Pancreas (tissue), 10 donors: ENCODE measurements around the gene GPR39. TPM values are rescaled to one million over a fixed set of nuclear protein-coding genes. Genes with fewer than 3 reads are reported as not detected.
A peak's percentile ranks its signal among the peaks of the same experiment; 100 is the strongest.

Source experiments
- ATAC-seq, 4 donors: fragments of 200-7000 bp; cut with Tn5 transposase; one replicate each; pipeline versions ENCODE4 v1.8.0 to v1.9.1; 2020; ENCODE audit warnings: mild to moderate bottlenecking in 4 of 4, moderate library complexity in 4 of 4
- DNase-seq, 6 donors: peaks; one replicate each; pipeline ENCODE4 v3.0.0-alpha.2; 2020
- FAIRE-seq: peaks from 2 replicates; lab custom pipeline; 2012; peaks lifted over from hg19 to GRCh38; lab: Jason Lieb, UNC
- H3K27ac ChIP-seq, 4 donors: fragments of 200-600 bp; sonication (generic); 1 replicate in 3 of 4; 2 replicates in 1 of 4; pipeline versions ENCODE4 v1.5.0 to v1.8.0; 2020
- H3K27me3 ChIP-seq, 4 donors: fragments of 200-600 bp; one replicate each; pipeline ENCODE4 v1.8.0; 2021
- H3K36me3 ChIP-seq, 3 donors: fragments of 200-600 bp; sonication (generic) in 1 of 3; one replicate each; pipeline versions ENCODE4 v1.5.0 to v1.8.0; 2020 to 2021
- H3K4me1 ChIP-seq, 3 donors: fragments of 200-600 bp; one replicate each; pipeline ENCODE4 v1.8.0; 2021
- H3K4me3 ChIP-seq, 4 donors: fragments of 200-600 bp; sonication (generic) in 2 of 4; one replicate each; pipeline versions ENCODE4 v1.5.0 to v1.8.0; 2020 to 2021
- H3K9me3 ChIP-seq, 4 donors: fragments of 200-600 bp; one replicate each; pipeline ENCODE4 v1.8.0; 2021
- CTCF ChIP-seq, 4 donors: fragments of 200-600 bp; sonication (generic) in 3 of 4; IDR thresholded peaks; one replicate each; pipeline versions ENCODE4 v1.5.0 to v1.8.0; 2021; ENCODE audit warnings: antibody characterized with exemption in 4 of 4
- WGBS, 2 donors: extraction: QIAGEN DNeasy Blood & Tissue Kit; methylation state at CpG; one replicate each; pipeline ENCODE4 v1.1.7; 2013; 5-methylcytosine and 5-hydroxymethylcytosine counted together
- intact Hi-C, 3 donors: fragments of 100-400 bp; cut with DNase I; formaldehyde crosslinking; loops; one replicate each; pipeline versions ENCODE4 v1.11.1 to v1.14.2; 2022
- polyA plus RNA-seq, 2 donors: library from polyadenylated mRNA; stranded (reverse); fragments of 200-250 nt; gene quantifications; one replicate each; pipeline ENCODE4 v1.2.3, GENCODE V29; 2013
- total RNA-seq, 6 donors: library from RNA; stranded (reverse); fragmentation: NEBNext Ultra II Directional in 4 of 6; extraction: Animal tissue kit (Norgen Biotek cat#: 25700) in 4 of 6; gene quantifications; one replicate each; pipeline versions ENCODE4 v1.2.1 to v1.2.4, GENCODE V29; 2021 to 2023
- donor health status: healthy with polysubstance abuse.
- donor health status: DM: no; HTN: no; CAD: no; lungs with moderate emphysema.
- donor health status: DM: no; HTN: no; CAD: no.
- donor health status: control.
- donor health status: control.
- donor health status: Bipolar disorder and iron deficiency.
- donor health status: DM: yes; HTN: yes; CAD: no.
- donor health status: DM: no; HTN: no; CAD: no.
- donor health status: DM: no; HTN: no; CAD: no.
- donor health status: DM: yes; HTN: yes; CAD: no.

Gene GPR39
- total and polyA plus RNA-seq, 8 donors, result 2.3 to 8.1 (median 3.9) TPM

- no peak for TF ChIP-seq CTCF (IDR thresholded peaks at IDR 0.05)
- no peak for DNase-seq
- WGBS, 2 donors, result 25 to 37% methylated on average over 3 of the region's 3 CpGs
- H3K27ac ChIP-seq, result no peak overlapping the region
- FAIRE-seq, result no peak
- H3K36me3 ChIP-seq, result no peaks in the 10 kb centered on the region
- peak in 3 of 4 donors; percentile 17 to 60 (median 58) for ATAC-seq
- H3K27me3 ChIP-seq, result no peaks in the 10 kb centered on the region
- H3K4me3 ChIP-seq, result no peak overlapping the region
- H3K9me3 ChIP-seq, result no peaks in the 10 kb centered on the region
- H3K4me1 ChIP-seq, result peaks cover 0 to 16% (median 10%) of the 10 kb centered on the region in 3 donors
- intact Hi-C loops, result no loop called here
Observed at GRCh38 chr2:132478461-132479105, 62.0 kb downstream of the GPR39 start.

GRCh38 chr2:132479155-132479554 is 62.5 kb downstream of the GPR39 start:
- Histone ChIP-seq H3K4me3 (no peak overlapping the region), H3K27me3 (no peaks in the 10 kb centered on the region), H3K4me1 (peaks cover 0 to 16% (median 10%) of the 10 kb centered on the region in 3 donors), H3K27ac (no peak overlapping the region), H3K9me3 (no peaks in the 10 kb centered on the region), H3K36me3 (no peaks in the 10 kb centered on the region)
- DNase-seq (no peak), FAIRE-seq (no peak), ATAC-seq (peak in 3 of 4 donors; percentile 68 to 78 (median 68))
- intact Hi-C loops, result no loop called here
- TF ChIP-seq CTCF (IDR thresholded peaks at IDR 0.05), result no peak
- 68 to 69% methylated on average over 8 of the region's 8 CpGs for WGBS, 2 donors

- 82 to 86% methylated on average over 3 of the region's 3 CpGs for WGBS, 2 donors
- Histone ChIP-seq H3K4me1 (peaks cover 0 to 16% (median 8%) of the 10 kb centered on the region in 3 donors), H3K27ac (no peak overlapping the region), H3K36me3 (no peaks in the 10 kb centered on the region), H3K27me3 (no peaks in the 10 kb centered on the region), H3K9me3 (no peaks in the 10 kb centered on the region), H3K4me3 (no peak overlapping the region)
- TF ChIP-seq CTCF (IDR thresholded peaks at IDR 0.05), result no peak
- no peak for ATAC-seq
- DNase-seq, result no peak
- FAIRE-seq, result no peak
- intact Hi-C loops, result no loop called here
Observed at GRCh38 chr2:132482821-132483220, 66.2 kb downstream of the GPR39 start.

- WGBS, 2 donors, result 99 to 100% methylated on average over 1 of the region's 1 CpG
Observed at GRCh38 chr2:132484144-132484543, 67.5 kb downstream of the GPR39 start.

More at GRCh38 chr2:132484144-132484543, 67.5 kb downstream of the GPR39 start:
- H3K4me1 ChIP-seq, result peaks cover 0 to 4% (median under 1%) of the 10 kb centered on the region in 3 donors
- no peak overlapping the region for H3K27ac ChIP-seq
- H3K9me3 ChIP-seq, result no peaks in the 10 kb centered on the region
- ATAC-seq (no peak), DNase-seq (no peak), FAIRE-seq (no peak)
- no peaks in the 10 kb centered on the region for H3K27me3 ChIP-seq
- no peak overlapping the region for H3K4me3 ChIP-seq
- intact Hi-C loops, result no loop called here
- no peaks in the 10 kb centered on the region for H3K36me3 ChIP-seq
- no peak for TF ChIP-seq CTCF (IDR thresholded peaks at IDR 0.05)
